HEK293 (cell line): Measurements from ENCODE around the gene PTPRN2.

Experiments used
- CTCF ChIA-PET: fragments of 350-600 bp; formaldehyde crosslinking; extraction: SDS; loops from one replicate; lab custom pipeline; 2021; ENCODE audit warnings: antibody characterized with exemption; lab: Yijun Ruan, JAX
- POLR2A ChIA-PET: fragments of 300-600 bp; formaldehyde crosslinking; extraction: SDS; loops from one replicate; lab custom pipeline; 2020; ENCODE audit warnings: antibody characterized with exemption, inconsistent platforms; lab: Yijun Ruan, JAX
- H3K27ac ChIP-seq: fragments of 200-500 bp; sonication (Bioruptor generic); 2 replicates; pipeline ENCODE4 v1.5.1; 2014; ENCODE audit warnings: low read depth, low read length, control low read depth, inconsistent platforms; ENCODE audit errors: extremely low read depth
- H3K36me3 ChIP-seq, 2 experiments: fragments of 200-500 bp in 1 of 2; sonication (Bioruptor generic) in 1 of 2; 1 replicate in 1 of 2; 2 replicates in 1 of 2; pipeline ENCODE4 v1.5.1; 2014 to 2017; ENCODE audit warnings: inconsistent platforms in 2 of 2, low read length in 2 of 2; ENCODE audit not compliant: control insufficient read depth in 2 of 2, insufficient read depth in 1 of 2
- H3K4me1 ChIP-seq: fragments of 200-500 bp; sonication (Bioruptor generic); 2 replicates; pipeline ENCODE4 v1.5.1; 2014; ENCODE audit warnings: mild to moderate bottlenecking, low read length, inconsistent platforms; ENCODE audit not compliant: control insufficient read depth, insufficient read depth
- H3K4me3 ChIP-seq: 2 replicates; pipeline ENCODE4 v1.5.1; 2011; ENCODE audit warnings: low read depth, mild to moderate bottlenecking, control low read depth, low read length, moderate library complexity
- H3K9me3 ChIP-seq: fragments of 200-500 bp; sonication (Bioruptor generic); 2 replicates; pipeline ENCODE4 v1.5.1; 2014; ENCODE audit warnings: low read depth, low read length, inconsistent platforms; ENCODE audit not compliant: control insufficient read depth, insufficient read depth
- MZF1 ChIP-seq: fragments of 450-650 bp; formaldehyde crosslinking; IDR thresholded peaks from 2 replicates; pipeline ENCODE4 v1.5.1; 2017; ENCODE audit warnings: missing biosample characterization, missing genetic modification characterization, borderline replicate concordance
- OVOL3 ChIP-seq: fragments of 450-650 bp; formaldehyde crosslinking; IDR thresholded peaks from 2 replicates; pipeline ENCODE4 v1.5.1; 2016; ENCODE audit warnings: missing biosample characterization, missing genetic modification characterization
- WT1 ChIP-seq: fragments of 450-650 bp; formaldehyde crosslinking; IDR thresholded peaks from 2 replicates; pipeline ENCODE4 v1.5.1; 2016; ENCODE audit warnings: missing biosample characterization, missing genetic modification characterization
- YY1 ChIP-seq: fragments of 450-650 bp; formaldehyde crosslinking; IDR thresholded peaks from 2 replicates; pipeline ENCODE4 v1.5.1; 2018; ENCODE audit warnings: missing biosample characterization, missing genetic modification characterization
- ZEB2 ChIP-seq: fragments of 450-650 bp; formaldehyde crosslinking; IDR thresholded peaks from 2 replicates; pipeline ENCODE4 v1.5.1; 2016; ENCODE audit warnings: missing biosample characterization, missing genetic modification characterization
- ZNF121 ChIP-seq: fragments of 450-650 bp; formaldehyde crosslinking; IDR thresholded peaks from 2 replicates; pipeline ENCODE4 v1.5.1; 2016; ENCODE audit warnings: missing biosample characterization, missing genetic modification characterization
- ZNF133 ChIP-seq: fragments of 450-650 bp; formaldehyde crosslinking; IDR thresholded peaks from 2 replicates; pipeline ENCODE4 v1.5.1; 2016; ENCODE audit warnings: missing biosample characterization, missing genetic modification characterization
- ZNF157 ChIP-seq: fragments of 450-650 bp; formaldehyde crosslinking; IDR thresholded peaks from 2 replicates; pipeline ENCODE4 v1.5.1; 2016; ENCODE audit warnings: missing biosample characterization, missing genetic modification characterization
- ZNF174 ChIP-seq: fragments of 450-650 bp; formaldehyde crosslinking; IDR thresholded peaks from 2 replicates; pipeline ENCODE4 v1.5.0; 2017; ENCODE audit warnings: missing biosample characterization, mild to moderate bottlenecking, missing genetic modification characterization
- ZNF175 ChIP-seq: fragments of 450-650 bp; formaldehyde crosslinking; IDR thresholded peaks from 2 replicates; pipeline ENCODE4 v1.5.1; 2016; ENCODE audit warnings: missing biosample characterization, missing genetic modification characterization
- ZNF221 ChIP-seq: fragments of 450-650 bp; formaldehyde crosslinking; IDR thresholded peaks from 2 replicates; pipeline ENCODE4 v1.5.1; 2017; ENCODE audit warnings: missing biosample characterization, missing genetic modification characterization, borderline replicate concordance
- ZNF350 ChIP-seq: fragments of 450-650 bp; formaldehyde crosslinking; IDR thresholded peaks from 2 replicates; pipeline ENCODE4 v1.5.0; 2017; ENCODE audit warnings: missing biosample characterization, mild to moderate bottlenecking, missing genetic modification characterization
- ZNF416 ChIP-seq: fragments of 450-650 bp; formaldehyde crosslinking; IDR thresholded peaks from 2 replicates; pipeline ENCODE4 v1.5.1; 2016; ENCODE audit warnings: missing biosample characterization, missing genetic modification characterization
- ZNF433 ChIP-seq: fragments of 450-650 bp; formaldehyde crosslinking; IDR thresholded peaks from 2 replicates; pipeline ENCODE4 v1.5.1; 2016; ENCODE audit warnings: missing biosample characterization, missing genetic modification characterization, low read depth
- ZNF555 ChIP-seq: fragments of 450-650 bp; formaldehyde crosslinking; conservative IDR thresholded peaks from 2 replicates; pipeline ENCODE4 v1.5.1; 2017; ENCODE audit warnings: missing biosample characterization, mild to moderate bottlenecking, missing genetic modification characterization, inconsistent platforms
- ZNF596 ChIP-seq: fragments of 450-650 bp; IDR thresholded peaks from 2 replicates; pipeline ENCODE4 v1.5.0; 2018; ENCODE audit warnings: missing biosample characterization, mild to moderate bottlenecking, missing genetic modification characterization, moderate library complexity
- ZNF701 ChIP-seq: fragments of 450-650 bp; formaldehyde crosslinking; IDR thresholded peaks from 2 replicates; pipeline ENCODE4 v1.5.1; 2016; ENCODE audit warnings: missing biosample characterization, missing genetic modification characterization
- TF ChIP-seq, protein P1 (sequence below): fragments of 450-650 bp; formaldehyde crosslinking; IDR thresholded peaks from 2 replicates; pipeline ENCODE4 v1.5.1; 2016; ENCODE audit warnings: missing biosample characterization, missing genetic modification characterization, borderline replicate concordance
- TF ChIP-seq, protein P2 (sequence below): fragments of 450-650 bp; formaldehyde crosslinking; IDR thresholded peaks from 2 replicates; pipeline ENCODE4 v1.5.1; 2017; ENCODE audit warnings: missing biosample characterization, mild to moderate bottlenecking, missing genetic modification characterization, moderate library complexity
- TF ChIP-seq, protein P3 (sequence below): fragments of 450-650 bp; formaldehyde crosslinking; IDR thresholded peaks from 2 replicates; pipeline ENCODE4 v1.5.1; 2016; ENCODE audit warnings: missing biosample characterization, missing genetic modification characterization
- TF ChIP-seq, protein P4 (sequence below): fragments of 450-650 bp; formaldehyde crosslinking; IDR thresholded peaks from 2 replicates; pipeline ENCODE4 v1.5.1; 2016; ENCODE audit warnings: missing biosample characterization, missing genetic modification characterization, low read depth
- TF ChIP-seq, protein P5 (sequence below): fragments of 450-650 bp; formaldehyde crosslinking; IDR thresholded peaks from 2 replicates; pipeline ENCODE4 v1.5.1; 2016; ENCODE audit warnings: missing biosample characterization, missing genetic modification characterization

Gene PTPRN2

DNA sequence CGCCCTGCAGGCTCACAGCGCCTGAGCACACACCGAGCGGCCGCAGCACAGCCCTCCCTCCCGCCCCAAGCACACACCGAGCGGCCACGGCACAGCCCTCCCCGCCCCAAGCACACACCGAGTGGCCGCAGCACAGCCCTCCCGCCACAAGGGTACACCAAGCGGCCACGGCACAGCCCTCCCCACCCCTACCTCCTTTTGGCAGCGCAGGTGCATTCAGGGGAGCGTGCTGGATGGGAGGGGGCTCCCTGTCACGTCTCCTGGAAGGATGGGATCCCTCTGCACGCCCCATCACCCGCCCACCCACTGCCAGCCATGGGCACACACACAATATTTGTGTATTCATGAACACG lies 768.2 kb downstream of the PTPRN2 start:
- H3K27ac ChIP-seq: no peak overlapping the region
- H3K9me3 ChIP-seq: no peaks in the 10 kb centered on the region
- TF ChIP-seq ZNF433 (no peak), ZNF221 (no peak), ZEB2 (tag by site-specific recombination) (no peak), ZNF555 (tag by site-specific recombination) (no peak), YY1 (tag by site-specific recombination) (no peak), ZNF121 (tag by site-specific recombination) (no peak), ZNF174 (no peak), ZNF701 (tag by site-specific recombination) (no peak), WT1 (no peak), ZNF416 (tag by site-specific recombination) (no peak), OVOL3 (tag by site-specific recombination) (no peak), ZNF157 (tag by site-specific recombination) (no peak), MZF1 (tag by site-specific recombination) (no peak), ZNF175 (tag by site-specific recombination) (no peak)
- TF ChIP-seq, protein P1, sequence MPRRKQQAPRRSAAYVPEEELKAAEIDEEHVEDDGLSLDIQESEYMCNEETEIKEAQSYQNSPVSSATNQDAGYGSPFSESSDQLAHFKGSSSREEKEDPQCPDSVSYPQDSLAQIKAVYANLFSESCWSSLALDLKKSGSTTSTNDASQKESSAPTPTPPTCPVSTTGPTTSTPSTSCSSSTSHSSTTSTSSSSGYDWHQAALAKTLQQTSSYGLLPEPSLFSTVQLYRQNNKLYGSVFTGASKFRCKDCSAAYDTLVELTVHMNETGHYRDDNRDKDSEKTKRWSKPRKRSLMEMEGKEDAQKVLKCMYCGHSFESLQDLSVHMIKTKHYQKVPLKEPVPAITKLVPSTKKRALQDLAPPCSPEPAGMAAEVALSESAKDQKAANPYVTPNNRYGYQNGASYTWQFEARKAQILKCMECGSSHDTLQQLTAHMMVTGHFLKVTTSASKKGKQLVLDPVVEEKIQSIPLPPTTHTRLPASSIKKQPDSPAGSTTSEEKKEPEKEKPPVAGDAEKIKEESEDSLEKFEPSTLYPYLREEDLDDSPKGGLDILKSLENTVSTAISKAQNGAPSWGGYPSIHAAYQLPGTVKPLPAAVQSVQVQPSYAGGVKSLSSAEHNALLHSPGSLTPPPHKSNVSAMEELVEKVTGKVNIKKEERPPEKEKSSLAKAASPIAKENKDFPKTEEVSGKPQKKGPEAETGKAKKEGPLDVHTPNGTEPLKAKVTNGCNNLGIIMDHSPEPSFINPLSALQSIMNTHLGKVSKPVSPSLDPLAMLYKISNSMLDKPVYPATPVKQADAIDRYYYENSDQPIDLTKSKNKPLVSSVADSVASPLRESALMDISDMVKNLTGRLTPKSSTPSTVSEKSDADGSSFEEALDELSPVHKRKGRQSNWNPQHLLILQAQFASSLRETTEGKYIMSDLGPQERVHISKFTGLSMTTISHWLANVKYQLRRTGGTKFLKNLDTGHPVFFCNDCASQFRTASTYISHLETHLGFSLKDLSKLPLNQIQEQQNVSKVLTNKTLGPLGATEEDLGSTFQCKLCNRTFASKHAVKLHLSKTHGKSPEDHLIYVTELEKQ (tag by site-specific recombination): no peak
- TF ChIP-seq, protein P2, sequence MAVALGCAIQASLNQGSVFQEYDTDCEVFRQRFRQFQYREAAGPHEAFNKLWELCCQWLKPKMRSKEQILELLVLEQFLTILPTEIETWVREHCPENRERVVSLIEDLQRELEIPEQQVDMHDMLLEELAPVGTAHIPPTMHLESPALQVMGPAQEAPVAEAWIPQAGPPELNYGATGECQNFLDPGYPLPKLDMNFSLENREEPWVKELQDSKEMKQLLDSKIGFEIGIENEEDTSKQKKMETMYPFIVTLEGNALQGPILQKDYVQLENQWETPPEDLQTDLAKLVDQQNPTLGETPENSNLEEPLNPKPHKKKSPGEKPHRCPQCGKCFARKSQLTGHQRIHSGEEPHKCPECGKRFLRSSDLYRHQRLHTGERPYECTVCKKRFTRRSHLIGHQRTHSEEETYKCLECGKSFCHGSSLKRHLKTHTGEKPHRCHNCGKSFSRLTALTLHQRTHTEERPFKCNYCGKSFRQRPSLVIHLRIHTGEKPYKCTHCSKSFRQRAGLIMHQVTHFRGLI (tag by site-specific recombination): no peak
- TF ChIP-seq, protein P3, sequence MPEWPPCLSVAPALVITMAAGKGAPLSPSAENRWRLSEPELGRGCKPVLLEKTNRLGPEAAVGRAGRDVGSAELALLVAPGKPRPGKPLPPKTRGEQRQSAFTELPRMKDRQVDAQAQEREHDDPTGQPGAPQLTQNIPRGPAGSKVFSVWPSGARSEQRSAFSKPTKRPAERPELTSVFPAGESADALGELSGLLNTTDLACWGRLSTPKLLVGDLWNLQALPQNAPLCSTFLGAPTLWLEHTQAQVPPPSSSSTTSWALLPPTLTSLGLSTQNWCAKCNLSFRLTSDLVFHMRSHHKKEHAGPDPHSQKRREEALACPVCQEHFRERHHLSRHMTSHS (tag by site-specific recombination): no peak
- TF ChIP-seq, protein P4, sequence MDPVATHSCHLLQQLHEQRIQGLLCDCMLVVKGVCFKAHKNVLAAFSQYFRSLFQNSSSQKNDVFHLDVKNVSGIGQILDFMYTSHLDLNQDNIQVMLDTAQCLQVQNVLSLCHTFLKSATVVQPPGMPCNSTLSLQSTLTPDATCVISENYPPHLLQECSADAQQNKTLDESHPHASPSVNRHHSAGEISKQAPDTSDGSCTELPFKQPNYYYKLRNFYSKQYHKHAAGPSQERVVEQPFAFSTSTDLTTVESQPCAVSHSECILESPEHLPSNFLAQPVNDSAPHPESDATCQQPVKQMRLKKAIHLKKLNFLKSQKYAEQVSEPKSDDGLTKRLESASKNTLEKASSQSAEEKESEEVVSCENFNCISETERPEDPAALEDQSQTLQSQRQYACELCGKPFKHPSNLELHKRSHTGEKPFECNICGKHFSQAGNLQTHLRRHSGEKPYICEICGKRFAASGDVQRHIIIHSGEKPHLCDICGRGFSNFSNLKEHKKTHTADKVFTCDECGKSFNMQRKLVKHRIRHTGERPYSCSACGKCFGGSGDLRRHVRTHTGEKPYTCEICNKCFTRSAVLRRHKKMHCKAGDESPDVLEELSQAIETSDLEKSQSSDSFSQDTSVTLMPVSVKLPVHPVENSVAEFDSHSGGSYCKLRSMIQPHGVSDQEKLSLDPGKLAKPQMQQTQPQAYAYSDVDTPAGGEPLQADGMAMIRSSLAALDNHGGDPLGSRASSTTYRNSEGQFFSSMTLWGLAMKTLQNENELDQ: no peak
- no peak overlapping the region for H3K4me3 ChIP-seq
- H3K36me3 ChIP-seq: no peaks in the 10 kb centered on the region
- H3K4me1 ChIP-seq: no peaks in the 10 kb centered on the region
- CTCF ChIA-PET: no interaction called here
- POLR2A ChIA-PET: no interaction called here

DNA sequence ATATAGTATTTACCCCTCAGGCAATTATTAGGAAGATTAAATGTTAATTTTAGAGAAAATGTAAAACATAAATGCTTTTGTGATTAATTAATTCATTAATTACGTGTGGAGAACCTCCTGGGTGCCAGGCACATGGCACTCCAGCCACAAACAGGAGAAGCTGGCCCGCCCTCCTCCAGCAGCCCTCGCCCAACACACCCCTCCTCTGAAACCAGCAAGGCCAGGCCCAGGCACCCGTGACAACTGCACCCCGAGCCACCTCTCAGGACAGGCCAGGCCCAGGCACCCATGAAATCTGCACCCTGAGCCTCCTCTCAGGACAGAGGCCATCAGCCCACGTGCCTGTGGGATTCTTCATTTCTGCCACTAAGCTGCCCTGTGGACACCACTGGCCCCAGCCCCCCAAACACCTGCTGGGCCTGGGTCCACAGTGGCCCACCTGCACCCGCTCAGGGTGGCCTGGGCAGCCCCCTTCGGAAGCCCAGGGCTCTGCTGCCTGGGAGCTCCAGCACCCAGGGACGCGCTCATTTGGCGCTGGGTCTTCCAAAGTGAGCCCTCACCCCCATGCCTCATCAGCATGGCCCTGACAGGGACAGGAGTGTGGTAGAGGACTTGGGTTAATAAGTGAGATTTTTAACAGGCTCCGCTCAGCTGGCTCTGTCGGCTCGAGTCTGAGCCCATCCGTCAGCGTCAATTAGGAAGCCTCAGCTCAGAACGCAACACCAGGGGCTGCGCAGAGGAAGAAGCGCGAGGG lies 768.7 kb downstream of the PTPRN2 start:
- Histone ChIP-seq H3K4me3 (no peak overlapping the region), H3K36me3 (no peaks in the 10 kb centered on the region)
- no peak for TF ChIP-seq ZNF133 (tag by site-specific recombination)
- TF ChIP-seq, protein P1 (tag by site-specific recombination): no peak
- TF ChIP-seq, protein P5, sequence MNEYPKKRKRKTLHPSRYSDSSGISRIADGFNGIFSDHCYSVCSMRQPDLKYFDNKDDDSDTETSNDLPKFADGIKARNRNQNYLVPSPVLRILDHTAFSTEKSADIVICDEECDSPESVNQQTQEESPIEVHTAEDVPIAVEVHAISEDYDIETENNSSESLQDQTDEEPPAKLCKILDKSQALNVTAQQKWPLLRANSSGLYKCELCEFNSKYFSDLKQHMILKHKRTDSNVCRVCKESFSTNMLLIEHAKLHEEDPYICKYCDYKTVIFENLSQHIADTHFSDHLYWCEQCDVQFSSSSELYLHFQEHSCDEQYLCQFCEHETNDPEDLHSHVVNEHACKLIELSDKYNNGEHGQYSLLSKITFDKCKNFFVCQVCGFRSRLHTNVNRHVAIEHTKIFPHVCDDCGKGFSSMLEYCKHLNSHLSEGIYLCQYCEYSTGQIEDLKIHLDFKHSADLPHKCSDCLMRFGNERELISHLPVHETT (tag by site-specific recombination): no peak
- TF ChIP-seq ZNF350 (tag by site-specific recombination): no peak
- TF ChIP-seq ZNF596 (tag by site-specific recombination): no peak
- TF ChIP-seq, all 188 proteins: peak for 0
- H3K27ac ChIP-seq: no peak overlapping the region
- no peaks in the 10 kb centered on the region for H3K9me3 ChIP-seq
- CTCF ChIA-PET: no interaction called here
- H3K4me1 ChIP-seq: no peaks in the 10 kb centered on the region
- POLR2A ChIA-PET: no interaction called here
